GM12891 (cell line): Measurements from ENCODE around the gene NRIP2.

Experiments used
- DNase-seq: peaks from one replicate; pipeline ENCODE4 v3.0.0; 2011; ENCODE audit warnings: low spot score; ENCODE audit not compliant: insufficient read length
- FAIRE-seq: peaks from 2 replicates; lab custom pipeline; 2011; peaks lifted over from hg19 to GRCh38; lab: Jason Lieb, UNC
- PAX5 ChIP-seq: IDR thresholded peaks from 2 replicates; pipeline ENCODE4 v1.6.1; 2011; ENCODE audit warnings: low read length, moderate library complexity, mild to moderate bottlenecking; ENCODE audit not compliant: insufficient read depth, severe bottlenecking
- POLR2A ChIP-seq: IDR thresholded peaks from 2 replicates; pipeline ENCODE4 v1.6.1; 2011; ENCODE audit warnings: low read depth, low read length, control low read depth
- POLR2AphosphoS5 ChIP-seq: IDR thresholded peaks from 2 replicates; pipeline ENCODE4 v1.6.1; 2011; ENCODE audit warnings: low read depth, low read length, control low read depth
- POU2F2 ChIP-seq: IDR thresholded peaks from 2 replicates; pipeline ENCODE4 v1.6.1; 2011; ENCODE audit warnings: low read depth, mild to moderate bottlenecking, control low read depth, low read length, moderate library complexity
- SPI1 ChIP-seq: IDR thresholded peaks from 2 replicates; pipeline ENCODE4 v1.6.1; 2011; ENCODE audit warnings: low read depth, low read length, control low read depth
- TAF1 ChIP-seq: IDR thresholded peaks from 2 replicates; pipeline ENCODE4 v1.6.1; 2011; ENCODE audit warnings: low read depth, low read length, control low read depth

Gene NRIP2

GRCh38 chr12:2776129-2776806, 58.6 kb downstream of the NRIP2 start:
- no peak for DNase-seq
- FAIRE-seq = no peak
- TF ChIP-seq SPI1 (no peak), TAF1 (no peak), POLR2A (no peak), POU2F2 (no peak), POLR2AphosphoS5 (no peak), PAX5 (no peak)

GRCh38 chr12:2775431-2775830, 59.4 kb downstream of the NRIP2 start:
- DNase-seq (no peak), FAIRE-seq (no peak)
- TF ChIP-seq POLR2AphosphoS5 (no peak), POLR2A (no peak), SPI1 (no peak), PAX5 (no peak), TAF1 (no peak), POU2F2 (no peak)
